HG02885 (cell line): ENCODE measurements around the gene PDE3B.
A peak's percentile ranks its signal among the peaks of the same experiment; 100 is the strongest.
"Not testable (repeated sequence)": the region's sequence is repeated elsewhere in the genome, so short reads cannot be mapped to it uniquely, and the experiment has no call there.

Experiments used
- ATAC-seq: cut with Tn5 transposase; IDR thresholded peaks from one replicate; pipeline ENCODE4 v1.9.1; 2021; ENCODE audit warnings: mild to moderate bottlenecking; ENCODE audit not compliant: unreplicated experiment, poor library complexity

PDE3B gene

GRCh38 chr11:14863775-14864174 lies 220.2 kb downstream of the PDE3B start:
- ATAC-seq: not testable (repeated sequence)

GRCh38 chr11:14872032-14872431 lies 228.4 kb downstream of the PDE3B start:
- ATAC-seq: no peak

- ATAC-seq: no peak
These were observed 230.0 kb downstream of the PDE3B start for GRCh38 chr11:14873632-14874031.

DNA sequence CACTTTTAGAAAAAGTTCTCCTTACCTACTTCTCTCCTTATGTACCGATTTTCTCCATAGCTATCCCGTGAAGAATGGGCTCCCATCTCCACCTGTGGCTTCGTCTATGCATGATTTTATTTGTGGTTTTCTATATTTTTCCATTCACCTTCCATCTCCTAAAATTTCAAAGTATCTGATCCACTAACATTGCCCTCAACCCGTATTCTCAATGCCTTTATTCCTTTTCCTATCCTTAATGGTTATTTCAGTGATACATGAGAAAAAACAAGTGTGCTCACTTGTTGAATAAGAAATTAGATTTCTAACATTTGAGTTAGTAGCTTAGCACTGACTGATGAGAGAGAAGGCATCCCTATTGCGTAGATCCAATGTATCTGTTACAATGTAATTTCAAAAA lies 231.6 kb downstream of the PDE3B start:
- no peak for ATAC-seq

- no peak for ATAC-seq
These were observed 238.1 kb downstream of the PDE3B start for GRCh38 chr11:14881576-14882193.

DNA sequence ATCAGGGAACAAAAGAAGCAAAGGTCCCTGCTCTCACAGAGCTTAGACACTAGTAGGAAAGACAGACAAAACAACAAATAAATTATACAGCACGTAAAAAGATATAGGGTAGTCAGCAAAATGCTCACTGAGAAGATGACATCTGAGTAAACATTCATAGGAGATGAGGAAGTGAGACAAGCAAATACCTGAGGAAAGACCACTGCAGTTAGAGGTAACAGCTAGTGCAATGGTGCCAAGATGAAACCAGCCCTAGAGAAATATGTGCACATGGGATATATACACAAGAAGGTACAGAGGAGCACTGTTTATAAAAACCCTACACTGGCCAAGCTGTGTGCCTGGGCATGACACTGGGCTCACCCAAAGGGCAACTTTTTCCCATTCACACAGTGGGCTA lies 238.6 kb downstream of the PDE3B start:
- ATAC-seq: no peak

- not testable (repeated sequence) for ATAC-seq
These were observed 240.1 kb downstream of the PDE3B start for GRCh38 chr11:14883683-14884082.

DNA sequence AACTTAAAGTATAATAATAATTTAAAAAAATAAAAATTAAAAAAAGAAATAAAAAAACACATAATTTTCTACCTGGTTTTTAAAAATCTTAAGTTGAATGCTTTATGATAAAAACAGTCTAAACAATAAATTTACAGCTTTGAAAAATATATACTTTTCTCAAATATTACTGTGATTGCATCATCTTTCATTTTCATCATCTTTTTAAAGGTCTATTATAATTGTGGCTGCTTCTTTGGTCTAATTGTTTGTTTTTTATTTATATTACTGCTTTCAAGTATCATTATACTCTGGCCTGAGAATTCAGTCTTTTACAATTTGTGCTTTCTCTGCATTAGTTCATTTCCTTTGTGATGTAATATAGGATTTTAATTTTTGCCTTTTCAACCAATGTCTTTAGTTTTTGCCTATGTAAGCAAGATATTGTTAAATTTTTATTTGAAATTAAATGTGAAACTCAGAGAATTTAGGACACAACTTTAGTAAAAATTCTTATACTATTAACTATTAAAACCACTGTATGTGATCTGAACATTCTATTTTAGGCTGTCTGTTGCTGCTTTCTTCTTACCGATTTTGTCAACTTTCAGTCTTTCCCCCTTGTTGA lies 241.2 kb downstream of the PDE3B start:
- no peak for ATAC-seq

GRCh38 chr11:14886513-14886912 lies 242.9 kb downstream of the PDE3B start:
- ATAC-seq: no peak

DNA sequence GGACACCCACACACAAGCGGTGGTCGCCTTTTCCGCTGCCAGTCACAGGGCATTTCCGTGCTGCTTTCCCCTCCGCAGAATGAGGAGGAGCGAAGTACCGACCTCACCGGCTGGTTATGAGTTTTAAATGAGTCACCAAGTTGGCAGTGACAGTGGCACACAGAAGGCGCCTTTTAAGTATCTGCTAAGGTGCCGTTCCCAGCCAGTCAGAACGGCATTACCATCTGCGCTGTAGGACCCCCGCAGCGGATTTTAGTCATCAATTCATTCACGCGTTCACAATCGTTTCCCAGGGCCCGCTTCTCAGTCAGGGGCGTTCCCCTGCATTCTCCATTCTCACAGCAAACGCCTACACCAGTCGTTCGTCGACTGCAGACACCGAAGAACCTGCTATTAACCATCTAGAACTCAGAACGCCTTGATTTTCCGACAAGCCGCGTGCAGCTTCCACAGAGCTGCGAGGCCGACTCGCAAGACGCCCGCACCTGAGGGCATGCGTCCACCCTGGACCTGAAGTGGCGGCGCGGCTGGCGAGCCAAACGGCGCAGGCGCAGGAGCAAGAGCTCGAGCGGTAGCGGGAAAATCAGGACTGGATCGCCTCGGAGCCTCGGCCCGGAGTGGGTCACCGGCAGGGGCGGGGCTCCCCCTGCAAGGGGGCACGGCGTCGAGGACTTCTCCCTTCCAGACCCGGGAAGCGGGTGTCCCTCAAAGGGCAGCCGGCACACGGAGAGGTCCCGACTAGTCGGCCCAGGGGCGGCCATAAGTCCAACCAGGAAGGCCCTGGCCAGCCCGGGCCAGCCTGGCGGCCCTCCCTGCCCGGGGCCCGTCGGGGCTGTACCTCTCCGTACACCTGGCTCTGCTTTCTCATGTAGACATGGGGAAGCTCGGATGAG lies 247.8 kb downstream of the PDE3B start:
- peak; percentile 54 for ATAC-seq

- peak; percentile 94 for ATAC-seq
These were observed 248.5 kb downstream of the PDE3B start, which contains the start of gene CYP2R1 for GRCh38 chr11:14892036-14892556. CYP2R1 (minus strand) TSS chr11:14892231; CDS start chr11:14892205, 26 bp downstream.

DNA sequence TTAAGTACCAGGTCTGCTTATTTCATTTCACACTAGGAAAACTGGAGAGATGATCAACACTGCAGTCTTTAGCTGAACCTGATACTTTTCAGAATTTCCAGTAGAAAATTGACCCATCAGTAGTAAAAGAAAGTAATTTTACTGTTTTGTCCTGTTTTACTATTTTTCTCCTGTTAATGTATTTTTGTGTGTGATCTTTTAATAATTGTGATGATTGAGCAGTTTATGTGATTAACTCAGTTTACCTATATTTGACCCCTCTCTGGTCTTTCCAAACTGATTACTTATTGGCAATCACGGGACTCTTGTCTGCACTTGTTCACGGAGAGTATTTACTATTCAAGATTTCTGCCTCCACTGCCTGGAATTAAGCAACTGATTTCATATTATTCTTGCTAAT lies 249.0 kb downstream of the PDE3B start:
- ATAC-seq: no peak

DNA sequence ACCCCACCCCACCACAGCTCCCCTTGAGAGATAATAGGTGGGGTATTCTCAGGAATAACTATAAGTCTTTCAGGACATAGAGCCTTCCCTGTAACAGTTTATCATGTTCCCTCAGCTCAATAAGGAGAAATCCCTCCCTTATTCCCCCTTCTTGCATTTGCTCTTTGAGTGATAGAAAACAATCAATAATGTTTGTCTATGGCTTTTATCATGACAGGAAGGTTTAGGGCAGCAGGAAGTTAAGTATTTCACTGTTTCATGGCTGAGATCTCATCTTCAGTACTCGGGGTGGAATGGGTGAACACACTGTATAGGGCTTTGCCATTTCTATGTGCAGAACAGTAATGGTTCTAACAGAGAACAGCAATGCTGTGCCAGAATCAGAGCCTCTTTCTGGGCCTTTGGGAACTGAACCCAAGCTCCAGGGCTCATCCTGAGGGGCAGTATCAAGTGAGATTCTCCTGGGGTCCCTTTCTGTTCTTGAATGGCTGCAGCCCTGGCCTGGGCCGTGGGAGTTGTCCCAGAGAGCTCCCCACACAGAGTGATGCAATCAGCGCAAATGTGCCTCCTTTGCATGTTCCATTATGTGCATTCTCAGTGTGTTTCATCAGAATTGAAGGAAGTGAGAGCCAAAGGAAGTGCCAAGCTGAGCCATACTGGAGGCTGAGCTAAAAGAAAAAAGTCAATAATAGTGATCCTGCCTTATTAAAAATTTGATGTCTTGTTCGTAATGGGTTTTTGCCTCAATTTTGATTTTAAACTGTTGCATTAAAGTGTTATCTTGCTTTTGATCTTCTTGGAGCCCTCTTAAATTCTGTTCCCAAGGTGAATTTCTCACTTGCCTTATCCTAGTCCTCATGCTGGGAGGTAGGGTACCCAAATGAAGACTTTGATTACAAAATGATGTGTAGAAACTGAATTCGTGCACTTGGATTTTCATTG lies 251.3 kb downstream of the PDE3B start:
- no peak for ATAC-seq

GRCh38 chr11:14898355-14898754 lies 254.8 kb downstream of the PDE3B start:
- no peak for ATAC-seq

DNA sequence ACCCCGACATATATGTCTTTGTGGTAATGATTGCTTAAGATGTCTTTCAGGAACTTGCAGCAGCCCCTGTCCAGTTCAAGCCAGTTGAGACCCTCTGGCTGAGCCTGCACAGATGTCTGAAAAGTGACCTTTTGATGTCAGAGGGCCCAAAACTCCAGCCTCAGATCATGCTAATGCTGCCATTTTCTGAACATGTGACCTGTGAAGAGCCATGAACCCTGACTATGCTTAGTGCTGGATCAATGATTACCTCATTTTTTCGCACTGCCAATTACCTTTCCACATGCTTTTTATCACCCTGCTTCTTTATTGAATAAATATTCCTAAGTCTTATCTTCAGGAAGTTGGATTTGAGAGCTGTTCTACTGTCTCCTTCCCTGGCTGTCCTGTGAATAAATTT lies 255.3 kb downstream of the PDE3B start:
- no peak for ATAC-seq

- ATAC-seq: no peak
These were observed 259.2 kb downstream of the PDE3B start for GRCh38 chr11:14902650-14903350.

DNA sequence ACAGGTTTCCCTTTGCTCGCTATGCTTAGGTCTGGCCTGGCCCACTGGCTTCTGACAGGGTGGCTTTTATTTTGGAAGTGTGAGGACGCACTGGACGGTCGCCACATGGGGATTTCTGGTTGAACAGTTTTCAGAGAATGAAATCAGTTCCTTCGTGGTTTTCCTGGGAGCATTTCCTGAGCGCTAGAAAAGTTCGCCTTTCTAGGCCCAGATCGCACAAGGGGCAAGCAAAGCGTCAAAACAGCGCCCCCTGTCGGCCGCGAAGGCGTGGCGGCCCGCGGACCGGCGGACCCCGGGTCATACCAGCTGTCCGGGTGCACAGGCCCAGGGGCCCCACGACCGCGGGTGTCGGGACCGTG lies 261.1 kb downstream of the PDE3B start:
- peak; percentile 49 for ATAC-seq

DNA sequence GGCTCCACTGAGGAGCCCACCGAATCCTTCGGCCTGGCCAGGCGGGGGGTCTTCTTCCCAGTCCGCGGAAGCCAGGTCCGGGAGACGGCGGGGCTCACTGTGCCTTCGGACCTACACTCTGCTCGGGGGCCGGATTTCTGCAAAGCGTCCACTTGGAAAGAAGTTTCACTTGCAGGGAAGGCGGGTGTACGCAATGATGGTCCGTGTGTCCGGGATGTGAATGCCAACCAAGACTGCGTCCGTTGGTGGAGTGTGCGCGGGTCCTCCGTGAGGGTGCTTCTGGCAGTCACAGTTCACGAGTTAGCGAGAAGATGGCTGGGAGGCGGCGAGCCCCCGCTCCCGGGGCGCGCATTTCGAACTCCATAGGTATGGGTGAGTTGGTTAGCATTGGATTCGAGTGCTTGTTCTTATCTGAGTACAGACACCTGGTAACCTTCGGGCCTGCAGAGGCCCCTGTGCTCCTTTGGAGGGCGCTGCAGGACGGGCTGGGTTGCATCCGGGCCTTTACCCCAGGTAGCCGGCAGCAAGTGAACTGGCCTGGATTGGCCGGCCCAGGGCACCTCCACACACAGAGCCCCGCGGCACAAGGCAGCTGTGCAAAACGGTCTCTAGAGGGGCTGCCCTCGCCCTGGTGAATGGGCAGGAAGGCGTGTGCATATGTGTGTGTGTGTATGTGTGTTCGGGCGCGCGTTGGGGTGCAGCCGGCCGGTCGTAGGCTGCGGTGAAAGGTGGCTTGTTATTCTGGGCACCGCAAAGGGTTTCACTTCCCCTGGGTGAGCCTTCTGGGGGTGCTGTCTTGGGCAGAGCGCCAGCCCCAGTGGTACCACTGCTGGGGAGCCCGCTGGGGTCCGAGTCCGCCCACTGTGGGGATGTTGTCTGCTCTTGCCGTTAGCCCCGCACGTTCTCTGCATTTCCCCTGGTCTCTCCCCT lies 261.8 kb downstream of the PDE3B start:
- peak; percentile 55 for ATAC-seq
